Lower lobe of right lung (tissue), 2 donors: Measurements from ENCODE around the gene C22orf31. TPM values are rescaled to one million over a fixed set of nuclear protein-coding genes. Genes with fewer than 3 reads are reported as not detected.

Source experiments
- ATAC-seq, 2 donors: fragments of 200-7000 bp; cut with Tn5 transposase; one replicate each; pipeline ENCODE4 v1.9.1; 2020 to 2022; ENCODE audit warnings: mild to moderate bottlenecking in 2 of 2, moderate library complexity in 2 of 2
- DNase-seq: peaks from one replicate; pipeline ENCODE4 v3.0.0-alpha.2; 2020
- H3K27ac ChIP-seq: fragments of 200-600 bp; one replicate; pipeline ENCODE4 v1.8.0; 2022
- H3K27me3 ChIP-seq: fragments of 200-600 bp; one replicate; pipeline ENCODE4 v1.8.0; 2022; ENCODE audit warnings: low read depth
- H3K36me3 ChIP-seq: fragments of 200-600 bp; one replicate; pipeline ENCODE4 v1.8.0; 2022; ENCODE audit warnings: mild to moderate bottlenecking
- H3K4me1 ChIP-seq: fragments of 200-600 bp; one replicate; pipeline ENCODE4 v1.8.0; 2022
- H3K4me3 ChIP-seq: fragments of 200-600 bp; one replicate; pipeline ENCODE4 v1.8.0; 2022; ENCODE audit warnings: mild to moderate bottlenecking
- H3K9me3 ChIP-seq: fragments of 200-600 bp; one replicate; pipeline ENCODE4 v1.8.0; 2022
- CTCF ChIP-seq: fragments of 200-600 bp; IDR thresholded peaks from one replicate; pipeline ENCODE4 v1.8.0; 2022; ENCODE audit warnings: antibody characterized with exemption, mild to moderate bottlenecking
- intact Hi-C: fragments of 100-400 bp; cut with DNase I; formaldehyde crosslinking; loops from one replicate; pipeline ENCODE4 v1.11.0; 2022
- total RNA-seq: library from RNA; stranded (reverse); fragmentation: NEBNext Ultra II Directional; extraction: Animal tissue kit (Norgen Biotek cat#: 25700); gene quantifications from one replicate; pipeline ENCODE4 v1.2.1, GENCODE V29; 2021
- donor health status: DM: no; HTN: yes; CAD: no; lungs with severe emphysema.

C22orf31 gene
- total RNA-seq, 1 donor from 2014 or later: not detected

GRCh38 chr22:29011240-29012100 is 50.2 kb downstream of the C22orf31 start:
- Histone ChIP-seq H3K36me3 (no peaks in the 10 kb centered on the region), H3K4me1 (peaks cover 13% of the 10 kb centered on the region), H3K27me3 (no peaks in the 10 kb centered on the region), H3K27ac (no peak overlapping the region), H3K9me3 (no peaks in the 10 kb centered on the region), H3K4me3 (no peak overlapping the region)
- no peak for TF ChIP-seq CTCF
- ATAC-seq (peak in 1 of 2 donors; percentile 37), DNase-seq (peak; percentile 53)
- intact Hi-C loops: no loop called here

- no peak overlapping the region for H3K27ac ChIP-seq
- no peaks in the 10 kb centered on the region for H3K9me3 ChIP-seq
- DNase-seq (no peak), ATAC-seq (no peak)
- no peak overlapping the region for H3K4me3 ChIP-seq
- peaks cover 31% of the 10 kb centered on the region for H3K4me1 ChIP-seq
- no peaks in the 10 kb centered on the region for H3K27me3 ChIP-seq
- TF ChIP-seq CTCF: no peak
- no peaks in the 10 kb centered on the region for H3K36me3 ChIP-seq
- intact Hi-C loops: no loop called here
Measured at GRCh38 chr22:29009148-29009547, 52.5 kb downstream of the C22orf31 start.

Other genes starting within 250 kb of the C22orf31 start
- gene ZNRF3, start 178.3 kb downstream of the C22orf31 start, total RNA-seq: 11.3 TPM
- gene KREMEN1, start 11.2 kb upstream of the C22orf31 start, total RNA-seq: 23.5 TPM
- 8.2 TPM for gene EMID1, start 144.1 kb upstream of the C22orf31 start, total RNA-seq
- gene RHBDD3, start 206.2 kb upstream of the C22orf31 start, total RNA-seq: 16.4 TPM
- 159 TPM for gene EWSR1, start 206.4 kb upstream of the C22orf31 start, total RNA-seq
- gene GAS2L1, start 244.8 kb upstream of the C22orf31 start, total RNA-seq: 29.9 TPM